Spleen (tissue), 7 donors: ENCODE data around the gene ZNF229.

Experiments
- CTCF ChIP-seq, 11 experiments: fragments of 200-600 bp in 7 of 11; fragments of 450-650 bp in 4 of 11; sonication (generic) in 4 of 11; IDR thresholded peaks in 8 of 11; conservative IDR thresholded peaks in 3 of 11; 1 replicate in 7 of 11; 2 replicates in 4 of 11; pipeline versions ENCODE4 v1.4.0 to v1.8.0; 2016 to 2021; ENCODE audit warnings: antibody characterized with exemption in 11 of 11, inconsistent platforms in 4 of 11, mild to moderate bottlenecking in 1 of 11
- POLR2A ChIP-seq, 3 donors: fragments of 450-650 bp; IDR thresholded peaks; one replicate each; pipeline ENCODE4 v1.5.1; 2017; ENCODE audit warnings: antibody characterized with exemption in 3 of 3, mild to moderate bottlenecking in 1 of 3
- donor health status: DM: no; HTN: no; CAD: no; lungs with moderate emphysema.
- donor health status: DM: no; HTN: no; CAD: no.
- donor health status: DM: no; HTN: no; CAD: no.

- TF ChIP-seq CTCF (IDR thresholded peaks at IDR 0.05 in 8 of 11, conservative IDR thresholded peaks at IDR 0.05 in 3 of 11) (no peak), POLR2A (IDR thresholded peaks at IDR 0.05) (no peak)
These were observed 28.5 kb upstream of the ZNF229 start for GRCh38 chr19:44476559-44477408.
